Esophagus muscularis mucosa (tissue), 4 donors: ENCODE measurements around the gene DPH7.

Experiments
- EP300 ChIP-seq: sonication (generic); formaldehyde crosslinking; IDR thresholded peaks from one replicate; pipeline ENCODE4 v1.6.1; 2017; ENCODE audit warnings: antibody characterized with exemption
- POLR2A ChIP-seq: fragments of 450-650 bp; IDR thresholded peaks from one replicate; pipeline ENCODE4 v1.6.1; 2017; ENCODE audit warnings: antibody characterized with exemption, moderate library complexity, mild to moderate bottlenecking, low read depth
- TF ChIP-seq, protein P1 (sequence below), 3 experiments: fragments of 200-600 bp in 2 of 3; fragments of 450-650 bp in 1 of 3; sonication (generic) in 2 of 3; IDR thresholded peaks; one replicate each; pipeline ENCODE4 v1.5.1; 2017 to 2019; ENCODE audit warnings: antibody characterized with exemption in 3 of 3, mild to moderate bottlenecking in 2 of 3, moderate library complexity in 1 of 3

GRCh38 chr9:137540536-137540935, 38.2 kb downstream of the DPH7 start:
- TF ChIP-seq, protein P1, sequence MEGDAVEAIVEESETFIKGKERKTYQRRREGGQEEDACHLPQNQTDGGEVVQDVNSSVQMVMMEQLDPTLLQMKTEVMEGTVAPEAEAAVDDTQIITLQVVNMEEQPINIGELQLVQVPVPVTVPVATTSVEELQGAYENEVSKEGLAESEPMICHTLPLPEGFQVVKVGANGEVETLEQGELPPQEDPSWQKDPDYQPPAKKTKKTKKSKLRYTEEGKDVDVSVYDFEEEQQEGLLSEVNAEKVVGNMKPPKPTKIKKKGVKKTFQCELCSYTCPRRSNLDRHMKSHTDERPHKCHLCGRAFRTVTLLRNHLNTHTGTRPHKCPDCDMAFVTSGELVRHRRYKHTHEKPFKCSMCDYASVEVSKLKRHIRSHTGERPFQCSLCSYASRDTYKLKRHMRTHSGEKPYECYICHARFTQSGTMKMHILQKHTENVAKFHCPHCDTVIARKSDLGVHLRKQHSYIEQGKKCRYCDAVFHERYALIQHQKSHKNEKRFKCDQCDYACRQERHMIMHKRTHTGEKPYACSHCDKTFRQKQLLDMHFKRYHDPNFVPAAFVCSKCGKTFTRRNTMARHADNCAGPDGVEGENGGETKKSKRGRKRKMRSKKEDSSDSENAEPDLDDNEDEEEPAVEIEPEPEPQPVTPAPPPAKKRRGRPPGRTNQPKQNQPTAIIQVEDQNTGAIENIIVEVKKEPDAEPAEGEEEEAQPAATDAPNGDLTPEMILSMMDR (IDR thresholded peaks at IDR 0.05): no peak
- no peak for TF ChIP-seq EP300
- TF ChIP-seq POLR2A: no peak
